ENCODE data around the gene RBM26. TPM values are rescaled to one million over a fixed set of nuclear protein-coding genes. Genes with fewer than 3 reads are reported as not detected.

Gene RBM26
- total and polyA plus RNA-seq, 2 experiments from 2014 or later = 46.0 to 69.3 TPM

DNA sequence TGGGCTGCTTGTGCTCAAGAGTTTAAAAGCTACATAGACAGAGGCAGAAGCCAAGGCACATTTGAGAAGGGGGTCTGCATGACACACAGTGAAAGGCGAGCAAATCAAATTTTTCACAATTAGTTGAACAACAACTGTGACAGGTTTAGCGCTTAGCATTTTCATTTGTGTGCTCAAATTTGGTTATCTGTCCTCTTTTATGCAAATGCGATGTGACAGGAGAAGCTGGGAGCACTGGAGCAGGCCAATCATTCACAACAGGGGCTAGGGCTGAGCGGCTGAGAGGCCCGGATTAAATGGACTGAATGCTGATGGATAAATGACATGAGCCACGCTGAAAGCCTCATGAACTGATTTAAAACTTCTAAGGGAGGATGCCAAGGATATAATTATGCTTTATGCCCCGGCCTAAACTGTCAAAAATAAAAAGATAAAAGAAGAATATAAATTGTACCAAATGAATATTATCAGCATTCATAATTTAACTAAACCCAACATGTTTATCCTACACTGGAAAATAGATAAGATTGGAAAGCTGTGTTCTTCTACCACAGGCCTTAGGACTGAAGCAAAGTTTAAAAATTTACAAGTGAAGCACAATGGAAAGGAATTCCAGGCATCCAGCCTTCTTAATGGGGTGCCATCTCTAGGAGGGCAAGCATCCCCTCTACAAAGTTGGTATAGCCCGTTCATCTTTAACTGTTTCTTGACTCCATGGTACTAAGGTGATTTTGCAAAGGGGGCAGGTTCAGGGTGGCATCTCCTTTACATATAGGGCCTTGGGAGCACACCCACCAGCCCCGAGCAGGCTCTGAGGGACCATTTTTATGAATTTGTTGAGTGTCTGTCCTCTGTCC lies 117.9 kb downstream of the RBM26 start:
- ATAC-seq (peak; percentile 96), DNase-seq (ENCODE audit: low spot score) (peak; percentile 89)
- Histone ChIP-seq H3K27ac (ENCODE audit: low read depth) (peak overlapping the region; percentile 75), H4K20me1 (replicated peaks; ENCODE audit: insufficient read depth) (no peaks in the 10 kb centered on the region), H3K4me3 (no peak overlapping the region), H3K36me3 (ENCODE audit: insufficient read depth) (no peaks in the 10 kb centered on the region), H3K4me1 (ENCODE audit: insufficient read depth) (peaks cover 23% of the 10 kb centered on the region), H2AFZ (no peak overlapping the region), H3K79me2 (replicated peaks; ENCODE audit: insufficient read depth) (no peaks in the 10 kb centered on the region), H3K4me2 (peak overlapping the region; percentile 1; the same call in 1 of the 2 replicates), H3K27me3 (ENCODE audit: insufficient read depth) (no peaks in the 10 kb centered on the region), H3F3A (replicated peaks; ENCODE audit: low read depth) (no peaks in the 10 kb centered on the region), H3K9me2 (ENCODE audit: insufficient read depth) (no peaks in the 10 kb centered on the region)
- peaks cover 33% of the 10 kb centered on the region for H3K4me1 Mint-ChIP-seq
- no peaks in the 10 kb centered on the region for H3K9me3 Mint-ChIP-seq
- TF ChIP-seq, protein P1, sequence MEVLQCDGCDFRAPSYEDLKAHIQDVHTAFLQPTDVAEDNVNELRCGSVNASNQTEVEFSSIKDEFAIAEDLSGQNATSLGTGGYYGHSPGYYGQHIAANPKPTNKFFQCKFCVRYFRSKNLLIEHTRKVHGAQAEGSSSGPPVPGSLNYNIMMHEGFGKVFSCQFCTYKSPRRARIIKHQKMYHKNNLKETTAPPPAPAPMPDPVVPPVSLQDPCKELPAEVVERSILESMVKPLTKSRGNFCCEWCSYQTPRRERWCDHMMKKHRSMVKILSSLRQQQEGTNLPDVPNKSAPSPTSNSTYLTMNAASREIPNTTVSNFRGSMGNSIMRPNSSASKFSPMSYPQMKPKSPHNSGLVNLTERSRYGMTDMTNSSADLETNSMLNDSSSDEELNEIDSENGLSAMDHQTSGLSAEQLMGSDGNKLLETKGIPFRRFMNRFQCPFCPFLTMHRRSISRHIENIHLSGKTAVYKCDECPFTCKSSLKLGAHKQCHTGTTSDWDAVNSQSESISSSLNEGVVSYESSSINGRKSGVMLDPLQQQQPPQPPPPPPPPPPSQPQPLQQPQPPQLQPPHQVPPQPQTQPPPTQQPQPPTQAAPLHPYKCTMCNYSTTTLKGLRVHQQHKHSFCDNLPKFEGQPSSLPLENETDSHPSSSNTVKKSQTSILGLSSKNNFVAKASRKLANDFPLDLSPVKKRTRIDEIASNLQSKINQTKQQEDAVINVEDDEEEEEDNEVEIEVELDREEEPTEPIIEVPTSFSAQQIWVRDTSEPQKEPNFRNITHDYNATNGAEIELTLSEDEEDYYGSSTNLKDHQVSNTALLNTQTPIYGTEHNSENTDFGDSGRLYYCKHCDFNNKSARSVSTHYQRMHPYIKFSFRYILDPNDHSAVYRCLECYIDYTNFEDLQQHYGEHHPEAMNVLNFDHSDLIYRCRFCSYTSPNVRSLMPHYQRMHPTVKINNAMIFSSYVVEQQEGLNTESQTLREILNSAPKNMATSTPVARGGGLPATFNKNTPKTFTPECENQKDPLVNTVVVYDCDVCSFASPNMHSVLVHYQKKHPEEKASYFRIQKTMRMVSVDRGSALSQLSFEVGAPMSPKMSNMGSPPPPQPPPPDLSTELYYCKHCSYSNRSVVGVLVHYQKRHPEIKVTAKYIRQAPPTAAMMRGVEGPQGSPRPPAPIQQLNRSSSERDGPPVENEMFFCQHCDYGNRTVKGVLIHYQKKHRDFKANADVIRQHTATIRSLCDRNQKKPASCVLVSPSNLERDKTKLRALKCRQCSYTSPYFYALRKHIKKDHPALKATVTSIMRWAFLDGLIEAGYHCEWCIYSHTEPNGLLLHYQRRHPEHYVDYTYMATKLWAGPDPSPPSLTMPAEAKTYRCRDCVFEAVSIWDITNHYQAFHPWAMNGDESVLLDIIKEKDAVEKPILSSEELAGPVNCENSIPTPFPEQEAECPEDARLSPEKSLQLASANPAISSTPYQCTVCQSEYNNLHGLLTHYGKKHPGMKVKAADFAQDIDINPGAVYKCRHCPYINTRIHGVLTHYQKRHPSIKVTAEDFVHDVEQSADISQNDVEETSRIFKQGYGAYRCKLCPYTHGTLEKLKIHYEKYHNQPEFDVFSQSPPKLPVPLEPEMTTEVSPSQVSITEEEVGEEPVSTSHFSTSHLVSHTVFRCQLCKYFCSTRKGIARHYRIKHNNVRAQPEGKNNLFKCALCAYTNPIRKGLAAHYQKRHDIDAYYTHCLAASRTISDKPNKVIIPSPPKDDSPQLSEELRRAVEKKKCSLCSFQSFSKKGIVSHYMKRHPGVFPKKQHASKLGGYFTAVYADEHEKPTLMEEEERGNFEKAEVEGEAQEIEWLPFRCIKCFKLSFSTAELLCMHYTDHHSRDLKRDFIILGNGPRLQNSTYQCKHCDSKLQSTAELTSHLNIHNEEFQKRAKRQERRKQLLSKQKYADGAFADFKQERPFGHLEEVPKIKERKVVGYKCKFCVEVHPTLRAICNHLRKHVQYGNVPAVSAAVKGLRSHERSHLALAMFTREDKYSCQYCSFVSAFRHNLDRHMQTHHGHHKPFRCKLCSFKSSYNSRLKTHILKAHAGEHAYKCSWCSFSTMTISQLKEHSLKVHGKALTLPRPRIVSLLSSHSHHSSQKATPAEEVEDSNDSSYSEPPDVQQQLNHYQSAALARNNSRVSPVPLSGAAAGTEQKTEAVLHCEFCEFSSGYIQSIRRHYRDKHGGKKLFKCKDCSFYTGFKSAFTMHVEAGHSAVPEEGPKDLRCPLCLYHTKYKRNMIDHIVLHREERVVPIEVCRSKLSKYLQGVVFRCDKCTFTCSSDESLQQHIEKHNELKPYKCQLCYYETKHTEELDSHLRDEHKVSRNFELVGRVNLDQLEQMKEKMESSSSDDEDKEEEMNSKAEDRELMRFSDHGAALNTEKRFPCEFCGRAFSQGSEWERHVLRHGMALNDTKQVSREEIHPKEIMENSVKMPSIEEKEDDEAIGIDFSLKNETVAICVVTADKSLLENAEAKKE (CRISPR knock-in tag; IDR thresholded peaks at IDR 0.05) = no peak
- TF ChIP-seq STAT1 (IDR thresholded peaks at IDR 0.05; ENCODE audit: unreplicated experiment) (no peak), EZH2 (IDR thresholded peaks at IDR 0.05; ENCODE audit: low read depth, unreplicated experiment) (no peak), ZNF331 (CRISPR knock-in tag; IDR thresholded peaks at IDR 0.05; ENCODE audit: low read depth) (no peak), ZNF114 (CRISPR knock-in tag; IDR thresholded peaks at IDR 0.05) (no peak), NANOG (IDR thresholded peaks at IDR 0.05; ENCODE audit: borderline replicate concordance) (peak; percentile 61), CREB1 (CRISPR knock-in tag; IDR thresholded peaks at IDR 0.05; ENCODE audit: low read depth) (no peak), JUNB (IDR thresholded peaks at IDR 0.05; ENCODE audit: unreplicated experiment) (no peak)
- TF ChIP-seq, protein P2, sequence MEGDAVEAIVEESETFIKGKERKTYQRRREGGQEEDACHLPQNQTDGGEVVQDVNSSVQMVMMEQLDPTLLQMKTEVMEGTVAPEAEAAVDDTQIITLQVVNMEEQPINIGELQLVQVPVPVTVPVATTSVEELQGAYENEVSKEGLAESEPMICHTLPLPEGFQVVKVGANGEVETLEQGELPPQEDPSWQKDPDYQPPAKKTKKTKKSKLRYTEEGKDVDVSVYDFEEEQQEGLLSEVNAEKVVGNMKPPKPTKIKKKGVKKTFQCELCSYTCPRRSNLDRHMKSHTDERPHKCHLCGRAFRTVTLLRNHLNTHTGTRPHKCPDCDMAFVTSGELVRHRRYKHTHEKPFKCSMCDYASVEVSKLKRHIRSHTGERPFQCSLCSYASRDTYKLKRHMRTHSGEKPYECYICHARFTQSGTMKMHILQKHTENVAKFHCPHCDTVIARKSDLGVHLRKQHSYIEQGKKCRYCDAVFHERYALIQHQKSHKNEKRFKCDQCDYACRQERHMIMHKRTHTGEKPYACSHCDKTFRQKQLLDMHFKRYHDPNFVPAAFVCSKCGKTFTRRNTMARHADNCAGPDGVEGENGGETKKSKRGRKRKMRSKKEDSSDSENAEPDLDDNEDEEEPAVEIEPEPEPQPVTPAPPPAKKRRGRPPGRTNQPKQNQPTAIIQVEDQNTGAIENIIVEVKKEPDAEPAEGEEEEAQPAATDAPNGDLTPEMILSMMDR (conservative IDR thresholded peaks at IDR 0.05; ENCODE audit: low read depth in 2 of 2) = no peak
- H3K27me3 Mint-ChIP-seq (ENCODE audit: insufficient read depth, low read depth, poor library complexity) = no peaks in the 10 kb centered on the region
- H3K27ac Mint-ChIP-seq = peak overlapping the region; percentile 82
- peak overlapping the region; percentile 2; the same call in 2 of the 3 replicates for H3K4me3 Mint-ChIP-seq
- H3K36me3 Mint-ChIP-seq (ENCODE audit: low read depth) = peaks cover 2% of the 10 kb centered on the region; the same call in 1 of the 3 replicates

Measured in GM23338 (cell line).